ENCODE data around the gene SPOPL.

- TF ChIP-seq CTCF (IDR thresholded peaks at IDR 0.05) (no peak), POLR2AphosphoS5 (IDR thresholded peaks at IDR 0.05) (no peak)
These were observed 47.2 kb downstream of the SPOPL start for GRCh38 chr2:138548796-138549195.

Measured in transverse colon (tissue), 4 donors.